Measurements from ENCODE around the gene ZNF735. TPM values are rescaled to one million over a fixed set of nuclear protein-coding genes. Genes with fewer than 3 reads are reported as not detected.
"Not testable (repeated sequence)": the region's sequence is repeated elsewhere in the genome, so short reads cannot be mapped to it uniquely, and the experiment has no call there.

Gene ZNF735
- not detected for polyA plus RNA-seq (2013, experiment 1 of 4)
- polyA plus RNA-seq (2013, experiment 2 of 4) = not detected
- not detected for polyA plus RNA-seq (2013, experiment 3 of 4)
- not detected for polyA plus RNA-seq (2013, experiment 4 of 4)

DNA sequence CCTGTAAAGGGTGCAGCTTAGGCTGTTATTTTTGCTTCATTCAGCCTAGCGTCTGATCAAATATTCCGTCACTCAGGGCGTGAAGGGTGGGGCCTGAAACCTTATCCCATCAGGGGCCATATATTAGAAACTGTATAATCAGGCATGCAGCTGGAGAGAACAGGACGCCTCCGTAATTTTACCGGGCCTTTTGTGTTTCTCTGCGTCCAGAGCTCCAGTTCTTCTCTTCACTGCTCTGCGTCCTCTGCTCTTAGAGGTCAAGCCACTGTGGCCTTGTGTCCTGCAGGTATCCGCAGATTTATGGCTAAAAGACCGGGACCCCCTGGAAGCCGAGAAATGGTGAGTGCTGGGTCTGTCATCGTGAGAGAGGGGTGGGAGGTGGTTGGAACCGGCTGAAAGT is at the start of gene ZNF735:
TSS of gene ZNF735 (plus strand) at position 301 of the 400 bp plus-strand sequence. CDS start at position 301, 0 bp downstream.
- no peaks in the 10 kb centered on the region for H3K27me3 ChIP-seq (ENCODE audit: control insufficient read depth, insufficient read depth, low read length, poor library complexity, severe bottlenecking)
- no peaks in the 10 kb centered on the region for H3K36me3 ChIP-seq (ENCODE audit: control insufficient read depth, insufficient read depth, low read length)
- WGBS, 2 experiments = 82 to 83% methylated on average over 13 of the region's 13 CpGs
- no peak within 1 kb of the TSS for H3K4me3 ChIP-seq (ENCODE audit: insufficient read depth, low read depth, low read length)
- no peak within 1 kb of the TSS for H3K27ac ChIP-seq (ENCODE audit: insufficient read depth, low read depth, low read length, poor library complexity, severe bottlenecking)
- H3K4me1 ChIP-seq (ENCODE audit: control insufficient read depth, insufficient read depth, low read length) = no peaks in the 10 kb centered on the region
- peaks cover 15% of the 10 kb centered on the region for H3K9me3 ChIP-seq (ENCODE audit: control insufficient read depth, low read length)

DNA sequence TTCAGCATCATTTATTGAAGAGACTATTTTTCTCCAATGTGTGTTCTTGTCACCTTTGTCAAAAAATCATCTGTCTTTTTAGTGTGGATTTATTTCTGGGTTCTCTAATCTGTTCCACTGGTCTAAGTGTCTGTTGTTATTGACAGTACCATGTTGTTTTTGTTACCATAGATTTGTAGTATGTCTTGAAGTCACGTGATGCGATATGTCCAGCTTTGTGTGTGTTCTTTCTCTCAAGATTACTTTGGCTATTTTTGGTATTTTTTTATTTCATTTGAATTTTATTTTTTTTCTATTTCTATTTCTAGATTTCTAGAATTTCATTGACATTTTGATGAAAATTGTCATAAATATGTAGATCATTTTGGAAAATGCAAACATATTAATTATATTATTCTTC is 36.0 kb upstream of the ZNF735 start:
- H3K27ac ChIP-seq (ENCODE audit: insufficient read depth, low read depth, low read length, poor library complexity, severe bottlenecking); H3K4me1 ChIP-seq (ENCODE audit: control insufficient read depth, insufficient read depth, low read length); H3K27me3 ChIP-seq (ENCODE audit: control insufficient read depth, insufficient read depth, low read length, poor library complexity, severe bottlenecking); H3K4me3 ChIP-seq (ENCODE audit: insufficient read depth, low read depth, low read length); H3K9me3 ChIP-seq (ENCODE audit: control insufficient read depth, low read length); H3K36me3 ChIP-seq (ENCODE audit: control insufficient read depth, insufficient read depth, low read length): not testable (repeated sequence)
- WGBS, 2 experiments = 80 to 84% methylated on average over 1 to 2 of the region's 2 CpGs

DNA sequence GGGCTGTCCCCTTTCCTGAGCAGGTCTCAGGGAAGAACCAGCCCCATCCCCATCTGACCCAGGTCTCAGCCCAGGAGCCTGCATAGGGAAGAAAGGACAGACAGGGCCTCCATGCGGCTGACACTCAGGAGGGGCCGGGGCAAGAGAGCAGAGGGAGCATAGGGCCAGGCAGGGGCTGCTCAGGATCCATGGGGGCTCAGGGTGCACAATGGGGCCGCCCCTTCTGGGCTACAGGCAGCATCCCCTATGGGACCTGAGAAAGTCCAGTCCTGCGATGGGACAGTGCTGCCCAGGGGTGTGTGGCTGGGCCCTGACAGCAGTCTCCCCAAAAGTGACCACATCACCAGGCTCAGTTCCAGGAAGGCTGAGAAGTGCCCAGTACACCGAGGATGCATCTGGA is 32.7 kb upstream of the ZNF735 start:
- H3K4me1 ChIP-seq (ENCODE audit: control insufficient read depth, insufficient read depth, low read length) = no peaks in the 10 kb centered on the region
- H3K4me3 ChIP-seq (ENCODE audit: insufficient read depth, low read depth, low read length) = no peak overlapping the region
- H3K27ac ChIP-seq (ENCODE audit: insufficient read depth, low read depth, low read length, poor library complexity, severe bottlenecking) = no peak overlapping the region
- no peaks in the 10 kb centered on the region for H3K36me3 ChIP-seq (ENCODE audit: control insufficient read depth, insufficient read depth, low read length)
- H3K27me3 ChIP-seq (ENCODE audit: control insufficient read depth, insufficient read depth, low read length, poor library complexity, severe bottlenecking) = no peaks in the 10 kb centered on the region
- 72 to 73% methylated on average over 5 of the region's 5 CpGs for WGBS, 2 experiments
- H3K9me3 ChIP-seq (ENCODE audit: control insufficient read depth, low read length) = peaks cover 9% of the 10 kb centered on the region

DNA sequence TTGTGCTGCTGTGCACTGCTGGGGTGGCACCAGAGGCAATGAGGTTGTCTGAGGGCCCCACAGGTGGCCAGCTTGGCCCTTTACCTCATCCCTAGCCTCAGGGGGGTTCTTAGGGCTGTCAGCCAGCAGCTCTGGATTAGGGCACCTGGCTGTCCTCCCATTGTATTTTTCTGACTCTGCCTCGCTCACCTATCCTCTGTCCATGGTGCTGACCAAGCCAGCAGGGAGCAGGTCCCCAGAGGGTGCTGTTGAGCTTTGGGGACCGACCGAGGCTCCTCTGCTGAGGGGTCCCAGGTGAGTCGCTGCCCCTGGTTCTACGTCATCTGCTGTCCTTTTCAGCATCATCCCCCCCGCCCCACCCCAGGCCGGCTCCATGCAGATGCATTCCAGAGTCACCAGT is 32.1 kb upstream of the ZNF735 start:
- Histone ChIP-seq H3K4me1 (ENCODE audit: control insufficient read depth, insufficient read depth, low read length) (no peaks in the 10 kb centered on the region), H3K9me3 (ENCODE audit: control insufficient read depth, low read length) (peaks cover 9% of the 10 kb centered on the region), H3K36me3 (ENCODE audit: control insufficient read depth, insufficient read depth, low read length) (no peaks in the 10 kb centered on the region), H3K4me3 (ENCODE audit: insufficient read depth, low read depth, low read length) (no peak overlapping the region), H3K27ac (ENCODE audit: insufficient read depth, low read depth, low read length, poor library complexity, severe bottlenecking) (no peak overlapping the region), H3K27me3 (ENCODE audit: control insufficient read depth, insufficient read depth, low read length, poor library complexity, severe bottlenecking) (no peaks in the 10 kb centered on the region)
- WGBS, 2 experiments = 83 to 89% methylated on average over 7 of the region's 7 CpGs

DNA sequence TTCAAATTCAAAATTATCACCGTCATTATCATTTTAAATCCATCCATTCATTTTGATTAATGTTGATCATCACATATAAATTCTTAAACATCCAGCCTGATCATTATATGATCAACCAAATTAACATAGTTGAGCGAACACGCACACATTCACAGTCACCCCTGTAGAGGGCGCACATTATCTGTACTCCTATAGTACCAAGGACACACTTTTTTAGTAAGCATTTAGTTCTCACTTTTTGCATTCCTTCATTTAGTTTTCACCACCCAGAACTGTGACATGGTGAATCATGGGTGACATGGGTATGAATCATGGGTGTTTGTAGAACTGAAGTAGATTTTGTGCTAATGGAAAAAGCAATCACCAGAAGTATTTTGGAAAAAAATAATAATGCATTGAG is 26.0 kb upstream of the ZNF735 start:
- Histone ChIP-seq H3K27me3 (ENCODE audit: control insufficient read depth, insufficient read depth, low read length, poor library complexity, severe bottlenecking) (no peaks in the 10 kb centered on the region), H3K27ac (ENCODE audit: insufficient read depth, low read depth, low read length, poor library complexity, severe bottlenecking) (no peak overlapping the region), H3K36me3 (ENCODE audit: control insufficient read depth, insufficient read depth, low read length) (no peaks in the 10 kb centered on the region), H3K9me3 (ENCODE audit: control insufficient read depth, low read length) (peaks cover 9% of the 10 kb centered on the region), H3K4me1 (ENCODE audit: control insufficient read depth, insufficient read depth, low read length) (no peaks in the 10 kb centered on the region), H3K4me3 (ENCODE audit: insufficient read depth, low read depth, low read length) (no peak overlapping the region)
- 79 to 82% methylated on average over 4 of the region's 4 CpGs for WGBS, 2 experiments

DNA sequence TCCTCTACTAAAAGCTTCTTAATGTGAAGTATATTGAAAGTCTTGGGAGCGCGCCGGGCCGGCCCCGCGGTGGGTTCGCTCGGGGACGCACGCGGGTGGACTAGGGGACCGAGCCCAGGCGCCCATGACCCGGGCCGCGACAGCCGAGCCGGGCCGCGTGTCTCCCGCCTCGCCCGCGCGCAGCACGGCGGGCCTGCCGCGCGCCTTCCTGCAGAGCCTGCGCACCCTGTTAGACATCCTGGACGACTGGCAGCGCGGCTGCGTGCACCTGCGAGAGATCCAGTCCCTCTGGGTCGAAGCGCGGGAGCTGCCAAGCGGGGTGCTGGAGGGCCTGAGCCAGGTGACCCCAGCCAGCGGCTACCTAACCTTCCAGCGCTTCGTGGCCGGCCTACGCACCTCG is 25.4 kb upstream of the ZNF735 start:
- H3K9me3 ChIP-seq (ENCODE audit: control insufficient read depth, low read length) = peaks cover 8% of the 10 kb centered on the region
- H3K27me3 ChIP-seq (ENCODE audit: control insufficient read depth, insufficient read depth, low read length, poor library complexity, severe bottlenecking) = no peaks in the 10 kb centered on the region
- 92 to 94% methylated on average over 46 of the region's 46 CpGs for WGBS, 2 experiments

DNA sequence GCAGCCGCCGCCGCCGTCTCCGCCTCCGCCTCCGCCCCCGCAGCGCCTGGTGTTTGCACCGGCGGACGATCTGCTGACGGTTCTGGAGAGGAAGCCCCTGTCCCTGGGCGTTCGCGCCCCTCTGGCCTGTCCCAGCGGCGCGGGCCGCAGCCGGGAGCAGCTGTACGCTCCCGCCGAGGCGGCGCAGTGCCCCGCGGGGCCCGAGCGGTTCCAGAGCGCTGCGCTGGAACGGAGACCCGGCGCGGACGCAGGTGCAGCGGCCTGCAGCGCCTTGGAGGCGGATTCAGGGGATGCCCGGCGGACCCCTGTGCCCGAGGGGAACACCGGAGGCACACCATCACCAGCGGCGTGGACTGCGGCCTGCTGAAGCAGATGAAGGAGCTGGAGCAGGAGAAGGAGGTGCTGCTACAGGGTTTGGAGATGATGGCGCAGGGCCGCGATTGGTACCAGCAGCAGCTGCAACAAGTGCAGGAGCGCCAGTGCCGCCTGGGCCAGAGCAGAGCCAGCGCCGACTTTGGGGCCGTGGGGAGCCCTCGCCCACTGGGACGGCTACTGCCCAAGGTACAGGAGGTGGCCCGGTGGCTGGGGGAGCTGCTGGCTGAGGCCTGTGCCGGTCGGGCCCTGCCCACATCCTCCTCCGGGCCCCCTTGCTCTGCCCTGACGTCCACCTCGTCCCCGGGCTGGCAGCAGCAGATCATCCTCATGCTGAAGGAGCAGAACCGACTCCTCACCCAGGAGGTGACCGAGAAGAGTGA is 24.8 kb upstream of the ZNF735 start:
- 92% methylated on average over 66 of the region's 66 CpGs for WGBS, 2 experiments
- H3K36me3 ChIP-seq (ENCODE audit: control insufficient read depth, insufficient read depth, low read length) = no peaks in the 10 kb centered on the region
- no peaks in the 10 kb centered on the region for H3K27me3 ChIP-seq (ENCODE audit: control insufficient read depth, insufficient read depth, low read length, poor library complexity, severe bottlenecking)
- H3K27ac ChIP-seq (ENCODE audit: insufficient read depth, low read depth, low read length, poor library complexity, severe bottlenecking) = no peak overlapping the region
- H3K9me3 ChIP-seq (ENCODE audit: control insufficient read depth, low read length) = peaks cover 8% of the 10 kb centered on the region
- no peaks in the 10 kb centered on the region for H3K4me1 ChIP-seq (ENCODE audit: control insufficient read depth, insufficient read depth, low read length)
- no peak overlapping the region for H3K4me3 ChIP-seq (ENCODE audit: insufficient read depth, low read depth, low read length)

More for the DNA sequence above, 25.4 kb upstream of the ZNF735 start:
- Histone ChIP-seq H3K27ac (ENCODE audit: insufficient read depth, low read depth, low read length, poor library complexity, severe bottlenecking) (no peak overlapping the region), H3K4me1 (ENCODE audit: control insufficient read depth, insufficient read depth, low read length) (no peaks in the 10 kb centered on the region), H3K36me3 (ENCODE audit: control insufficient read depth, insufficient read depth, low read length) (no peaks in the 10 kb centered on the region), H3K4me3 (ENCODE audit: insufficient read depth, low read depth, low read length) (no peak overlapping the region)

DNA sequence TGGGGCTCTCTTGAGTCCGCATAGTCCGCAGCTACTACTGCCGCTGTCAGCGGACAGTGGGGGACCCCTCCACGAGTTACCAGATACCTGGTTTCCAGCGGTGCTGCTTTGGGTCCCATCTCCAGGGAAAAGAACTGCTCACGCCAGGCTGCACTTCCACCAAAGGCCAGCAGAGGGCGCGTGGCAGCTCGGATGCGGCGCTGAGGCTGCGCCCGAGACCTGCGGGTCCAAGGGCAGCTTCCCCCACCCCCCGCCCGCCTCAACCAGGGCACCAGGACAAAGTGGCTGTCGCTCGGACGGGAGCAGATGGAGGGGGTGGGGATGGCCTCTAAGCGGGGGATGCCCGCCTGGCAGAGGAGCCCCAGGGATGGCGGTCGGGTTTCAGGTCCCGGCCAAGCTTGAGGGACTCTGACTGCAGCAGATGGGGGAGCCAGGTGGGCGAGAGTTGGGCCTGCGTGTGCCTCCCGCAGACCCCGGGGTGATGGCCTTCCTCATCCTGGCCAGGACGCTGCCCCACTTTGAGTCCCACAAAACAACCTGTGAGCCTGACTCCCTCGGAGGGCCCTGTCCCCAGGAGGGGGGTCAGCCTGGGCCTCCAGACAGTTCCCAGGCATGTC is 23.8 kb upstream of the ZNF735 start:
- 75 to 78% methylated on average over 31 of the region's 31 CpGs for WGBS, 2 experiments
- Histone ChIP-seq H3K4me3 (ENCODE audit: insufficient read depth, low read depth, low read length) (no peak overlapping the region), H3K36me3 (ENCODE audit: control insufficient read depth, insufficient read depth, low read length) (no peaks in the 10 kb centered on the region), H3K27me3 (ENCODE audit: control insufficient read depth, insufficient read depth, low read length, poor library complexity, severe bottlenecking) (no peaks in the 10 kb centered on the region), H3K4me1 (ENCODE audit: control insufficient read depth, insufficient read depth, low read length) (no peaks in the 10 kb centered on the region), H3K9me3 (ENCODE audit: control insufficient read depth, low read length) (peaks cover 8% of the 10 kb centered on the region), H3K27ac (ENCODE audit: insufficient read depth, low read depth, low read length, poor library complexity, severe bottlenecking) (no peak overlapping the region)

DNA sequence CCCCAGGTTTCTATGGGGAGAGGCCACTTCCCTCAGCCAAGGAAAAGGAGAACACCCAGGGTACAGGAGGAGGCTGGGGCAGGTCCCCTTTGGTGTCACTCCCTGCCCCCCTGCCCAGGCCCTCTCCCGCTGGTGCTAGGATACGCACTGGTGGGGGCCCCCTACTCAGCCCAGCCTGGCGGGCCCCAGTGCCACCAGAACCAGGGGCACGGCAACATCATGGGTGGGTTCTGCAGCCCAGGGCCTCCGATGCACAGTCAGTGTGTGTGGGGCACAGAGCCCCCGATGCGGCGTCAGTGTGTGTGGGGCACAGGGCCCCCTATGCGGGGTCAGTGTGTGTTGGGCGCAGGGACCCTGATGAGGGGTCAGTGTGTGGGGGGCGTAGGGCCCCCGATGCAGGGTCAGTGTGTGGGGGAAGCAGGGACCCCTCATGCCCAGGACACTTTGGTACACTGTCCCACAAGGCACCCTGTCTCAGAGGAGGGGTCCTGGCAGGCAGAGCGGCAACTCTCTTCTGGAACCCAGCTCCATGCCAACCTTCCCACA is 23.1 kb upstream of the ZNF735 start:
- Histone ChIP-seq H3K36me3 (ENCODE audit: control insufficient read depth, insufficient read depth, low read length) (no peaks in the 10 kb centered on the region), H3K27me3 (ENCODE audit: control insufficient read depth, insufficient read depth, low read length, poor library complexity, severe bottlenecking) (no peaks in the 10 kb centered on the region), H3K9me3 (ENCODE audit: control insufficient read depth, low read length) (peaks cover 8% of the 10 kb centered on the region), H3K27ac (ENCODE audit: insufficient read depth, low read depth, low read length, poor library complexity, severe bottlenecking) (no peak overlapping the region), H3K4me3 (ENCODE audit: insufficient read depth, low read depth, low read length) (no peak overlapping the region), H3K4me1 (ENCODE audit: control insufficient read depth, insufficient read depth, low read length) (no peaks in the 10 kb centered on the region)
- WGBS, 2 experiments = 92 to 94% methylated on average over 13 of the region's 13 CpGs

DNA sequence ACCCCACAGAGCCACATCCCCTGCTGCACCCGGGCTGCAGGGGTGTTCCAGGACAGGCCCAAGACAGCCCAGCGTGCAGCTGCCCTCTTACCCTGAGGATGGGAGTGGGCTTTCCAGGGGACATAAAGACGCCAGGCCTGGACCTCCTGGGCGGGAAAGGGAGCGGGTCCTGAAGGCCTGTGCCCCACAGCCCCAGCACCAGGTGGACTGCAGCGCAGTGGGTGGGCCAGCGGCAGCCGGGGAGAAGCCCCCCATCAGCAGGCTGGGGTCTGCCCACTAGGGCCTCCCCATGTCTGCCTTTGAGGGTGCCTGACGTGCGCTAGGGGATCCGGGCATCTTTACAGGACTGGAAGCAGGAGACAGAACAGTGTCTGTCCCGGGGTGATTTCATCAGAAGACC is 22.6 kb upstream of the ZNF735 start:
- no peaks in the 10 kb centered on the region for H3K36me3 ChIP-seq (ENCODE audit: control insufficient read depth, insufficient read depth, low read length)
- H3K27me3 ChIP-seq (ENCODE audit: control insufficient read depth, insufficient read depth, low read length, poor library complexity, severe bottlenecking) = no peaks in the 10 kb centered on the region
- no peak overlapping the region for H3K27ac ChIP-seq (ENCODE audit: insufficient read depth, low read depth, low read length, poor library complexity, severe bottlenecking)
- 88 to 90% methylated on average over 12 of the region's 12 CpGs for WGBS, 2 experiments
- no peak overlapping the region for H3K4me3 ChIP-seq (ENCODE audit: insufficient read depth, low read depth, low read length)
- H3K4me1 ChIP-seq (ENCODE audit: control insufficient read depth, insufficient read depth, low read length) = no peaks in the 10 kb centered on the region
- H3K9me3 ChIP-seq (ENCODE audit: control insufficient read depth, low read length) = peaks cover 7% of the 10 kb centered on the region
